HG02678 (cell line): ENCODE measurements around the gene NUDT16L1.

ENCODE experiments used
- ATAC-seq: cut with Tn5 transposase; IDR thresholded peaks from one replicate; pipeline ENCODE4 v1.9.1; 2021; ENCODE audit warnings: mild to moderate bottlenecking, moderate library complexity; ENCODE audit not compliant: unreplicated experiment

The NUDT16L1 gene

GRCh38 chr16:4682084-4682591, 11.2 kb upstream of the NUDT16L1 start:
- ATAC-seq, result no peak

GRCh38 chr16:4682616-4683254, 10.6 kb upstream of the NUDT16L1 start:
- no peak for ATAC-seq

- ATAC-seq, result no peak
Measured at GRCh38 chr16:4683255-4684057, 9.9 kb upstream of the NUDT16L1 start.

- no peak for ATAC-seq
Measured at GRCh38 chr16:4684058-4684715, 9.2 kb upstream of the NUDT16L1 start.

- no peak for ATAC-seq
Measured at GRCh38 chr16:4684763-4685162, 8.6 kb upstream of the NUDT16L1 start.

- ATAC-seq, result no peak
Measured at GRCh38 chr16:4685292-4685691, 8.1 kb upstream of the NUDT16L1 start.

GRCh38 chr16:4685776-4686496, 7.4 kb upstream of the NUDT16L1 start:
- ATAC-seq, result no peak

- ATAC-seq, result no peak
Measured at GRCh38 chr16:4686497-4687210, 6.7 kb upstream of the NUDT16L1 start.

- ATAC-seq, result no peak
Measured at GRCh38 chr16:4687416-4687815, 5.9 kb upstream of the NUDT16L1 start.

GRCh38 chr16:4687946-4688673, 5.3 kb upstream of the NUDT16L1 start:
- no peak for ATAC-seq

- ATAC-seq, result no peak
Measured at GRCh38 chr16:4688674-4689045, 4.7 kb upstream of the NUDT16L1 start.

- ATAC-seq, result no peak
Measured at GRCh38 chr16:4689091-4689671, 4.2 kb upstream of the NUDT16L1 start.

GRCh38 chr16:4689864-4690704, 3.3 kb upstream of the NUDT16L1 start:
- ATAC-seq, result no peak

GRCh38 chr16:4690946-4691665, 2.3 kb upstream of the NUDT16L1 start:
- no peak for ATAC-seq

- no peak for ATAC-seq
Measured at GRCh38 chr16:4691666-4692412, 1.5 kb upstream of the NUDT16L1 start.

GRCh38 chr16:4692460-4693295, 684 bp upstream of the NUDT16L1 start:
- ATAC-seq, result peak; percentile 6
